ENCODE results near the gene CSRNP2. TPM values are rescaled to one million over a fixed set of nuclear protein-coding genes. Genes with fewer than 3 reads are reported as not detected.

The CSRNP2 gene
- total and polyA plus RNA-seq, 2 of the 8 experiments (the other 6 are each of a cell fraction or from before 2014, with no cell fraction given), result 13.7 to 34.0 TPM

- TF ChIP-seq CTCF (IDR thresholded peaks at IDR 0.05; ENCODE audit: control extremely low read depth in 1 of 3, insufficient read depth in 1 of 3, low read depth in 1 of 3, low read length in 3 of 3) (no peak), USF2 (IDR thresholded peaks at IDR 0.05; ENCODE audit: low read length) (no peak), ATF3 (IDR thresholded peaks at IDR 0.05; ENCODE audit: insufficient read depth, low read depth, low read length) (no peak)
Observed at GRCh38 chr12:51019927-51020326, 63.5 kb downstream of the CSRNP2 start (continued).
